ENCODE results near the gene PAX9. TPM values are rescaled to one million over a fixed set of nuclear protein-coding genes. Genes with fewer than 3 reads are reported as not detected.
A peak's percentile ranks its signal among the peaks of the same experiment; 100 is the strongest.

Gene PAX9
- polyA plus RNA-seq, 4 donors: 0.03 to 0.04 TPM; not detected in 2

DNA sequence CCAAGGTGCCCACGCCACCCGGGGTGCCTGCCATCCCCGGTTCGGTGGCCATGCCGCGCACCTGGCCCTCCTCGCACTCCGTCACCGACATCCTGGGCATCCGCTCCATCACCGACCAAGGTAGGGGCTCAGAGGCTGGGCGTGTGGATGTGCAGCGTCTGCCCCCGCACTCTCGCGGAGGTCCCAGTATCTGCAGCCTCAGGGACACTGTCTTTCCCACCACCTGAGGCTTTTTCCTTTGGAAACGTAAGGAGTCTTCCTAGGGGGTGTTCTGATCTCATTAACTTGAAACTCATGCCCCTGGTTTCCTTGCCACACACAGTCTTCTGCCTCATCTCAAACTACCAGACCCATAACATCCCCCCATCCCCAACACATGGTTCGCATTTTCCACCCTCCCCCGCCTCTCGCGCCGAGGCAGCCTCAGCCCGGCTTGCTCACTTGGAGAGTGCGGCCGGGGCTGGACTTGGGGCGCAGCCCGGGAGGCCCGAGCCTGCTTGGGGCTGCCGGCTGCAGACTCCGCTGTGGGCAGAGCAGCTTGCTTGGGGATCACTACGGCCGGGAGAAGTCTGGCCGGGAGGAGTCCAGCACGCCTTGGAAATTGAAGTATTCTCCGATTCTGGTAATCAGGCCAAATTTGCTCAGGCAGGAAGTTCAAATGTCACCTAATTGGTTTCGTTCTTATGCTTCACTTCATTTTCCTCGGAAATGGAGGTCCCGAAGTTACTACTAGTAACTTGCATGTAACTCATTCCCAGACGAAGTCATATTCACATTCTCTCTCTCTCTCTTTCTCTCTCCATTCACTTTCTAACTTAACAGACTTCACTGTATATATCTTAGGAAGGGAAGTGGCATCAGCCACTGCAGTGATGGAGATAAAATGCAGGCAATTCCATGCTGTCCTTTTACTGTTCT lies 2.0 kb downstream of the PAX9 start:
- Histone ChIP-seq H3K36me3 (ENCODE audit: control insufficient read depth in 3 of 3, insufficient read depth in 2 of 3, low read depth in 1 of 3, low read length in 3 of 3) (no peaks in the 10 kb centered on the region), H3K9me3 (ENCODE audit: control insufficient read depth in 2 of 2, insufficient read depth in 1 of 2, low read depth in 1 of 2, low read length in 1 of 2) (peaks cover 0 to 5% of the 10 kb centered on the region in 2 donors), H3K27ac (ENCODE audit: low read depth in 1 of 3, low read length in 2 of 3) (no peak overlapping the region), H3K4me1 (ENCODE audit: control insufficient read depth in 3 of 3, insufficient read depth in 2 of 3, low read depth in 1 of 3, low read length in 2 of 3) (peaks cover 3 to 21% (median 4%) of the 10 kb centered on the region in 3 donors), H3K27me3 (ENCODE audit: control insufficient read depth in 3 of 3, insufficient read depth in 3 of 3, low read length in 3 of 3) (peaks cover 8 to 94% (median 67%) of the 10 kb centered on the region in 3 donors), H3K4me3 (ENCODE audit: low read depth in 1 of 3, low read length in 3 of 3) (no peak overlapping the region)
- no peak for FAIRE-seq
- peak in 1 of 2 donors; percentile 20 for DNase-seq
- 3 to 5% (median 4%) methylated on average over 39 of the region's 39 CpGs for WGBS, 3 donors

DNA sequence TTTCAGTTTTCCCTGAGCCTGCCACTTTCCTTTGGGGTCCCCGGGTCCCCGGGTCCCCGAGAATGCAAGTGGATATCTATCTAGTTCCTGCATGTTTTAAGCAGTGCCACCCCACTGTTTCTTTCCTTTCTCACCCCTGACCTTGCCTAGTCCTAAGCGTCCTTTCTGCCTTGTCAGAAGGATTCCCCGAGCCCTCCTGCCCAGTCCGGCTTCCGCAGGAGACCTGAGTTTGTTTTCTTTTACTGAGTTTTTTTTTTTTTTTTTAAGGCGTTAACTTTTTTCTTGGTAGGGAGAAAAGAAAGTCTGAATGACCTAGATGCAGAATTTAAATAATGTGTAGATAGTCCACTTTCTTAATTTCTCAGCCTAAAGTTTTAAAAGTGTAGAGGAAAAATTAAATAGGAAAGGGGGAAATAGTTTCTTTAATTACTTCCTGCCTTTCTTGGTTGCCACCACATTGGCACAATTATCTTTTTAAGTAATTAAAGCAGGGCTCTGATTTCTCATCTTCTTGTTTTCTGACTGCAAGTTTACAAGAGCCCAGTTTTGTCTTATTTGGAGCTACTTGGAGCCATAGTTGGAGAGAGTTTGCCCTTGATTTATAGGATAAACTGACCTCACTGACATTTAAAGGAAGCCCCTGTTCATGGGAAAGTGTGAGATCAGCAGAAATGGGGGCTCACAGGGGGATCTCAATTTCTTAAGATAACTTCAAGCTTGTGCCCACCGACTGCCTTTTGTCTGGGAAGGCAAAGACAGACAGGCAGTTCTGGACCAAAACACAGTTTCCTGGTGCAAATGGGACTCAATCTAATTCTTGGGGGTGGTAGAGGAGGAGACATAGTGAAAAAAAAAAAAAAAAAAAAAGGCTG lies 2.9 kb downstream of the PAX9 start:
- DNase-seq: no peak
- FAIRE-seq: no peak
- no peak overlapping the region for H3K27ac ChIP-seq (ENCODE audit: low read depth in 1 of 3, low read length in 2 of 3)
- WGBS, 3 donors: 5 to 11% (median 8%) methylated on average over 9 of the region's 9 CpGs
- H3K9me3 ChIP-seq (ENCODE audit: control insufficient read depth in 2 of 2, insufficient read depth in 1 of 2, low read depth in 1 of 2, low read length in 1 of 2): peaks cover 0 to 5% of the 10 kb centered on the region in 2 donors
- H3K36me3 ChIP-seq (ENCODE audit: control insufficient read depth in 3 of 3, insufficient read depth in 2 of 3, low read depth in 1 of 3, low read length in 3 of 3): no peaks in the 10 kb centered on the region
- no peak overlapping the region for H3K4me3 ChIP-seq (ENCODE audit: low read depth in 1 of 3, low read length in 3 of 3)
- peaks cover 3 to 21% (median 4%) of the 10 kb centered on the region in 3 donors for H3K4me1 ChIP-seq (ENCODE audit: control insufficient read depth in 3 of 3, insufficient read depth in 2 of 3, low read depth in 1 of 3, low read length in 2 of 3)
- H3K27me3 ChIP-seq (ENCODE audit: control insufficient read depth in 3 of 3, insufficient read depth in 3 of 3, low read length in 3 of 3): peaks cover 5 to 85% (median 58%) of the 10 kb centered on the region in 3 donors

DNA sequence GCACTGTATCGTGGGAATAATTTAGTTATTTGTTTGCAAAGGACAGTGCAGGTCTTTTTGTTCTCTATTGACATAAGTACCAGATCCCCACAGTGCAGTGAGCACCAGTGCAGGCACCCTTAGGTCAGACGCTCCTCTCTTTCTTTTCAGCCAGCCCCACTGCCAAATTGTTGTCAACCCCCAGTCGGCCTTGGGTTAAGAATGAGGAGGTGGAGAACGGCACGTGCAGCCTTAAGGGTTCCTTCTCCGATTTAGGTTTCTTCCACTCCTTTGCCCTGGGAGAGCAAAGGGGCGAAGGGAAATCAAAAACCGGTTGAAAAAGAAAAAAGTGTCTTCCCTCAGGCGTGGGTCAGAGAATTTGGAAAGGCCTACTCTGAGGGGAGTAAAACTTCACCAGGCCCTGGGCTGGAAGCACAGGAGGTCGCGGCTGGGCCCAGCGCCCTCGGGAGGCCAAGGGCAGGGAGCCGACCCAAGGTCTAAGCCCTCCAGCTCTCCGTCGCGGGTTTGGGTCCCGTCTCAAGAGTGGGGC lies 4.3 kb downstream of the PAX9 start:
- H3K4me3 ChIP-seq (ENCODE audit: low read depth in 1 of 3, low read length in 3 of 3): no peak overlapping the region
- peaks cover 0 to 5% of the 10 kb centered on the region in 2 donors for H3K9me3 ChIP-seq (ENCODE audit: control insufficient read depth in 2 of 2, insufficient read depth in 1 of 2, low read depth in 1 of 2, low read length in 1 of 2)
- no peak overlapping the region for H3K27ac ChIP-seq (ENCODE audit: low read depth in 1 of 3, low read length in 2 of 3)
- FAIRE-seq (no peak), DNase-seq (no peak)
- WGBS, 3 donors: 19 to 38% (median 28%) methylated on average over 18 of the region's 18 CpGs
- H3K36me3 ChIP-seq (ENCODE audit: control insufficient read depth in 3 of 3, insufficient read depth in 2 of 3, low read depth in 1 of 3, low read length in 3 of 3): no peaks in the 10 kb centered on the region
- peaks cover 5 to 71% (median 49%) of the 10 kb centered on the region in 3 donors for H3K27me3 ChIP-seq (ENCODE audit: control insufficient read depth in 3 of 3, insufficient read depth in 3 of 3, low read length in 3 of 3)
- H3K4me1 ChIP-seq (ENCODE audit: control insufficient read depth in 3 of 3, insufficient read depth in 2 of 3, low read depth in 1 of 3, low read length in 2 of 3): peaks cover 3 to 21% (median 3%) of the 10 kb centered on the region in 3 donors

DNA sequence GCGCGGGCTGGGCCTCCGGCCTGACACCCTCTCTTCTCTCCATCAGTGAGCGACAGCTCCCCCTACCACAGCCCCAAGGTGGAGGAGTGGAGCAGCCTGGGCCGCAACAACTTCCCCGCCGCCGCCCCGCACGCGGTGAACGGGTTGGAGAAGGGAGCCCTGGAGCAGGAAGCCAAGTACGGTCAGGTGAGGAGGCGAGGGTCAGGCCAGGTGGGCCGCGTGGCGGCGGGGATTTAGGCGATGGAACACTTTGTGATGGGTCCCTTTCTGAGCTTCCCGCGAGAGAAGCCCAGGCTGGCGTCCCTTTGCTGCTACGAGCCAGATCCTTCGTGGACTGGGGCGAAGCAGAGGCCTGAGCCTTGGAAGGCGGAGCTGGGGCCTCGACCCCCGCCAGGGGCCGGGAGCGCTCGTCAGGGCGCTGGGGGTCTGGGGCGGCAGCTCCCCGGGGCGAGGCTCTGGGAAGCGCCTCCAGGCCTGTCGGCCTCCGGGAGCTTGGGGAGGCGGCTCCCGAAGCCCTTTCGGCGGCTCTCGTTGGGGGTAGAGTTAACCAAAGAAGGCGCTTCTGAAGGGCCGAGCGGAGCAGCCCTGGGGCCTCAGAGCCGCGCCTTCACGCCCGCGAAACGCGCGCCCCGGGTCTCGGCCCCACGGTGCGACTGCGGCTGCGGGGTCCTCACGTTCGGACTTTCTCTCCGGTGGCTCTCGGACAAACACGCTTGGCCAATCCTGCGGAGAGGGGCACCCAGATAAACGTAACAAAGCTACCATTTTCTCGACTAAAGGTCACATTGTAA lies 5.0 kb downstream of the PAX9 start:
- Histone ChIP-seq H3K27me3 (ENCODE audit: control insufficient read depth in 3 of 3, insufficient read depth in 3 of 3, low read length in 3 of 3) (peaks cover 5 to 64% (median 42%) of the 10 kb centered on the region in 3 donors), H3K9me3 (ENCODE audit: control insufficient read depth in 2 of 2, insufficient read depth in 1 of 2, low read depth in 1 of 2, low read length in 1 of 2) (peaks cover 0 to 5% of the 10 kb centered on the region in 2 donors), H3K4me1 (ENCODE audit: control insufficient read depth in 3 of 3, insufficient read depth in 2 of 3, low read depth in 1 of 3, low read length in 2 of 3) (peaks cover 2 to 21% (median 3%) of the 10 kb centered on the region in 3 donors), H3K4me3 (ENCODE audit: low read depth in 1 of 3, low read length in 3 of 3) (no peak overlapping the region), H3K36me3 (ENCODE audit: control insufficient read depth in 3 of 3, insufficient read depth in 2 of 3, low read depth in 1 of 3, low read length in 3 of 3) (no peaks in the 10 kb centered on the region), H3K27ac (ENCODE audit: low read depth in 1 of 3, low read length in 2 of 3) (no peak overlapping the region)
- WGBS, 3 donors: 6 to 13% (median 7%) methylated on average over 46 to 68 of the region's 68 CpGs
- peak in 1 of 2 donors; percentile 7 for DNase-seq
- FAIRE-seq: no peak

DNA sequence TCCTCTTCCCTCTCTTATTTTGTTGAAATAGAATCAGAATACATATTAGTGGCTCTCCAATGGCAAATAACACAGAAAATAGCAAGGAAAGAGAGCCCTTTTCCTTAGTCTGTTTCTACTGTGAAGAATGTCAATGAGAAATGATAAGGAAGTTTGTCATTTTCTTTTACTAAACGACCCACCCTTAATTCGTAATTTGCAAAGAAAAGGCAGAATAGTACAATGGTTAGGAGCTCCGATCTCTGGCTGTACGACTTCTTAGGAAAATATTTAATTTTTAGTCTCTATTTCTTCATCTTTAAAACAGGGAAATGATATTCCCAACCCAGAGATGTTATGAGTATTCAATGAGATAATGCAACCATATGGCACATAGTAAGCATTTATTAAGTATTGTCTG lies 6.0 kb downstream of the PAX9 start:
- no peak overlapping the region for H3K27ac ChIP-seq (ENCODE audit: low read depth in 1 of 3, low read length in 2 of 3)
- H3K36me3 ChIP-seq (ENCODE audit: control insufficient read depth in 3 of 3, insufficient read depth in 2 of 3, low read depth in 1 of 3, low read length in 3 of 3): no peaks in the 10 kb centered on the region
- H3K4me1 ChIP-seq (ENCODE audit: control insufficient read depth in 3 of 3, insufficient read depth in 2 of 3, low read depth in 1 of 3, low read length in 2 of 3): peaks cover 0 to 15% (median 2%) of the 10 kb centered on the region in 3 donors
- no peak for DNase-seq
- H3K4me3 ChIP-seq (ENCODE audit: low read depth in 1 of 3, low read length in 3 of 3): no peak overlapping the region
- FAIRE-seq: no peak
- peaks cover 5 to 53% (median 33%) of the 10 kb centered on the region in 3 donors for H3K27me3 ChIP-seq (ENCODE audit: control insufficient read depth in 3 of 3, insufficient read depth in 3 of 3, low read length in 3 of 3)
- WGBS, 3 donors: 10 to 17% (median 16%) methylated on average over 4 of the region's 4 CpGs
- H3K9me3 ChIP-seq (ENCODE audit: control insufficient read depth in 2 of 2, insufficient read depth in 1 of 2, low read depth in 1 of 2, low read length in 1 of 2): peaks cover 0 to 3% of the 10 kb centered on the region in 2 donors

DNA sequence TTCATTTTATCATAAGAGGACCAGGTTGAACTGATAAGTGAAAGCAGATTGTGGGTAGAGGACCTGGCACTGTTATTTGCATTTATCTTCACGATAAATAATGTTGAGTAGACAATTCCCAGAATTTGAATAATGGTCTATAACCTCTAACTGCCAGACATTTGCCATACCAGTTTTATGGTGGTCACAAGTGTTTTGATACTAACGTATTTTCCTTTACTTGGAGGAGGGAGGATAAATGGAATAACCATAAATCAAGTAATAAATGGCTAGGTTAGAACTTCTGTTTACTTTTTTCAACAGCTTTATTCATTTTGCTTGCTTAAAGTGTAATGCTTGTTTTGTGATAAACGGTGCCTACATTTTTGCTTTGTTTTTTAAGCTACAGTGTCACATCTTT lies 9.5 kb downstream of the PAX9 start:
- DNase-seq: no peak
- H3K9me3 ChIP-seq (ENCODE audit: control insufficient read depth in 2 of 2, insufficient read depth in 1 of 2, low read depth in 1 of 2, low read length in 1 of 2): peaks cover 0 to 3% of the 10 kb centered on the region in 2 donors
- peaks cover 0 to 2% (median 0%) of the 10 kb centered on the region in 3 donors for H3K4me1 ChIP-seq (ENCODE audit: control insufficient read depth in 3 of 3, insufficient read depth in 2 of 3, low read depth in 1 of 3, low read length in 2 of 3)
- H3K27me3 ChIP-seq (ENCODE audit: control insufficient read depth in 3 of 3, insufficient read depth in 3 of 3, low read length in 3 of 3): peaks cover 5 to 29% (median 11%) of the 10 kb centered on the region in 3 donors
- no peak for FAIRE-seq
- no peak overlapping the region for H3K27ac ChIP-seq (ENCODE audit: low read depth in 1 of 3, low read length in 2 of 3)
- H3K4me3 ChIP-seq (ENCODE audit: low read depth in 1 of 3, low read length in 3 of 3): no peak overlapping the region
- H3K36me3 ChIP-seq (ENCODE audit: control insufficient read depth in 3 of 3, insufficient read depth in 2 of 3, low read depth in 1 of 3, low read length in 3 of 3): no peaks in the 10 kb centered on the region
- 30 to 55% (median 32%) methylated on average over 3 of the region's 3 CpGs for WGBS, 3 donors

DNA sequence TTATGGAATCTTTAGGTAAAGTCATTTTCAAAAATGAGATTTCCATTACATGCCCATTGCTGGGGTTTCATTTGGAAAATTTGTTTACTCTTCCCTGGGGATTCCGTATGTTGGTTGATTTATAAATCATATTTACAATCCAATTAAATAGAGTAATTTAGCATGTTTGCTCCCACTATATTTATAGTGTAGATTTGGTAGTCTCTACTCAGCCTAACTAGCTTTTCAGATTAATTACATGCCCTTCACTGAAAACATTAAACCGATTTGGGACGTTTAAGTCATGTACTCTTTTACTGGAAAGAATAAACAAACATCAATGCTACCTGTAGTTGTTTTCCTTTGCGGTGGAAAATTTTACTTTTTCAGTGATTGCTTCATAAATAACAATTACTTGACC lies 10.4 kb downstream of the PAX9 start:
- peaks cover 0 to 21% (median 5%) of the 10 kb centered on the region in 3 donors for H3K27me3 ChIP-seq (ENCODE audit: control insufficient read depth in 3 of 3, insufficient read depth in 3 of 3, low read length in 3 of 3)
- 74 to 79% (median 75%) methylated on average over 4 of the region's 4 CpGs for WGBS, 3 donors
- no peak overlapping the region for H3K27ac ChIP-seq (ENCODE audit: low read depth in 1 of 3, low read length in 2 of 3)
- no peaks in the 10 kb centered on the region for H3K4me1 ChIP-seq (ENCODE audit: control insufficient read depth in 3 of 3, insufficient read depth in 2 of 3, low read depth in 1 of 3, low read length in 2 of 3)
- DNase-seq (no peak), FAIRE-seq (no peak)
- H3K36me3 ChIP-seq (ENCODE audit: control insufficient read depth in 3 of 3, insufficient read depth in 2 of 3, low read depth in 1 of 3, low read length in 3 of 3): no peaks in the 10 kb centered on the region
- H3K4me3 ChIP-seq (ENCODE audit: low read depth in 1 of 3, low read length in 3 of 3): no peak overlapping the region
- peaks cover 0 to 3% of the 10 kb centered on the region in 2 donors for H3K9me3 ChIP-seq (ENCODE audit: control insufficient read depth in 2 of 2, insufficient read depth in 1 of 2, low read depth in 1 of 2, low read length in 1 of 2)

Data from small intestine (tissue), 7 donors.